ENCODE data around the gene THBD. TPM values are rescaled to one million over a fixed set of nuclear protein-coding genes. Genes with fewer than 3 reads are reported as not detected.

The THBD gene
- total RNA-seq, 1 experiment from 2014 or later, result 0.28 TPM

DNA sequence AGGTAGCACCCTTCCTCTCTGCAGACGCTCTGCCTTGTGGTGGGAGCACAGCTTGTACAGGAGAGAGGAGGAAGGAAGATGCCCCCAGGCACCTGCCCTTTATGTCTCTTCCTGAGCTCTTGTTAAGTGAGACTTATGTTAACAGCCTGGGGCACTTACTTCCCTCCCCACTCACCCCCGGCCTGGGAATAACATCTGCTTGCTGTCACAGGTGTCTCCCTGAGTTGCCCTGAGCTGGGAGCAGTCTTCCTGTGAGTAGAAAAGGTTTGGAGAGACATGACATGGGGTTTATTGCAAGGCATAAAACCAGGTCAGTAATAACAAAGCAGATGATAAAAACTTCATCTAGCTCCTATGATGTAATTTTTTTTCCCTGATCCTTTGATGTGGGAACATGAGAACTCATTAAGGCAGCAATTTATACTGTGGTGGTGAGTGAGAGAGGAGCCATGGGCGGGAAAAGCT, 12.4 kb downstream of the THBD start:
- TF ChIP-seq, protein P1, sequence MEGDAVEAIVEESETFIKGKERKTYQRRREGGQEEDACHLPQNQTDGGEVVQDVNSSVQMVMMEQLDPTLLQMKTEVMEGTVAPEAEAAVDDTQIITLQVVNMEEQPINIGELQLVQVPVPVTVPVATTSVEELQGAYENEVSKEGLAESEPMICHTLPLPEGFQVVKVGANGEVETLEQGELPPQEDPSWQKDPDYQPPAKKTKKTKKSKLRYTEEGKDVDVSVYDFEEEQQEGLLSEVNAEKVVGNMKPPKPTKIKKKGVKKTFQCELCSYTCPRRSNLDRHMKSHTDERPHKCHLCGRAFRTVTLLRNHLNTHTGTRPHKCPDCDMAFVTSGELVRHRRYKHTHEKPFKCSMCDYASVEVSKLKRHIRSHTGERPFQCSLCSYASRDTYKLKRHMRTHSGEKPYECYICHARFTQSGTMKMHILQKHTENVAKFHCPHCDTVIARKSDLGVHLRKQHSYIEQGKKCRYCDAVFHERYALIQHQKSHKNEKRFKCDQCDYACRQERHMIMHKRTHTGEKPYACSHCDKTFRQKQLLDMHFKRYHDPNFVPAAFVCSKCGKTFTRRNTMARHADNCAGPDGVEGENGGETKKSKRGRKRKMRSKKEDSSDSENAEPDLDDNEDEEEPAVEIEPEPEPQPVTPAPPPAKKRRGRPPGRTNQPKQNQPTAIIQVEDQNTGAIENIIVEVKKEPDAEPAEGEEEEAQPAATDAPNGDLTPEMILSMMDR (conservative IDR thresholded peaks at IDR 0.05), result no peak
- no peak overlapping the region for H3T11ph ChIP-seq (ENCODE audit: low read length)
- no peak overlapping the region for H3K23ac ChIP-seq (ENCODE audit: insufficient read length, low read depth, low read length)
- no peak overlapping the region for H2AK5ac ChIP-seq (ENCODE audit: insufficient read length, low read length)
- peaks cover 21% of the 10 kb centered on the region; the same call in 1 of the 2 replicates for H3K27me3 ChIP-seq (ENCODE audit: insufficient read depth, low read length)
- H3K4me1 Mint-ChIP-seq, result peaks cover 8 to 14% of the 10 kb centered on the region in 2 experiments
- no peak overlapping the region for H3K4ac ChIP-seq (ENCODE audit: low read depth, low read length)
- no peak overlapping the region for H4K91ac ChIP-seq (ENCODE audit: insufficient read length, low read depth, low read length)
- no peak overlapping the region for H2AFZ ChIP-seq (ENCODE audit: low read length)
- H2BK12ac ChIP-seq (ENCODE audit: insufficient read length, low read depth, low read length), result no peak overlapping the region
- H3K9me3 ChIP-seq (ENCODE audit: control insufficient read depth, low read depth, low read length), result no peaks in the 10 kb centered on the region
- no peak overlapping the region for H3K4me2 ChIP-seq (ENCODE audit: insufficient read depth, insufficient read length, low read length)
- H3K4me1 ChIP-seq (ENCODE audit: insufficient read depth, low read length), result 0 out of 2 replicates have a peak, but pooled peaks cover 5% of the 10 kb centered on the region
- H4K5ac ChIP-seq (ENCODE audit: insufficient read length, low read depth, low read length), result no peak overlapping the region
- DNase-seq, result no peak
- H2BK5ac ChIP-seq (ENCODE audit: insufficient read length, low read length), result no peak overlapping the region
- H4K20me1 ChIP-seq (ENCODE audit: control insufficient read depth, insufficient read depth, insufficient read length), result no peaks in the 10 kb centered on the region
- no peak overlapping the region; the same call in 1 of the 2 replicates for H3K14ac ChIP-seq (ENCODE audit: insufficient read depth, low read length)
- H4K8ac ChIP-seq (replicated peaks; ENCODE audit: insufficient read length, low read depth, low read length), result no peak overlapping the region
- WGBS (ENCODE audit: extremely low coverage, insufficient read length, low lambda C conversion rate), result no CpG with 5 or more reads among the region's 3 CpGs
- H3K4me3 Mint-ChIP-seq, result no peak overlapping the region
- no peak overlapping the region for H3K27ac Mint-ChIP-seq
- no peak overlapping the region for H2BK15ac ChIP-seq (ENCODE audit: low read depth, low read length)
- no peak overlapping the region for H3K18ac ChIP-seq (ENCODE audit: insufficient read length, low read depth, low read length)
- no peak overlapping the region for H3K27ac ChIP-seq (ENCODE audit: insufficient read length, low read depth, low read length)
- H3K27me3 Mint-ChIP-seq (ENCODE audit: low read depth), result peaks cover 97% of the 10 kb centered on the region
- H2BK120ac ChIP-seq (ENCODE audit: low read depth, low read length, poor library complexity, severe bottlenecking), result no peak overlapping the region
- no peaks in the 10 kb centered on the region for H3K79me1 ChIP-seq (ENCODE audit: insufficient read depth, low read depth, low read length, poor library complexity, severe bottlenecking)
- no peak overlapping the region for H2BK20ac ChIP-seq (ENCODE audit: low read depth, low read length, poor library complexity, severe bottlenecking)
- no peaks in the 10 kb centered on the region for H3K23me2 ChIP-seq (ENCODE audit: insufficient read length, low read depth, low read length, poor library complexity, severe bottlenecking)
- no peak overlapping the region for H3K56ac ChIP-seq (ENCODE audit: insufficient read length, low read depth, low read length)
- no peaks in the 10 kb centered on the region for H3K9me3 Mint-ChIP-seq
- H3K9ac ChIP-seq (ENCODE audit: extremely low read depth, insufficient read length, low read length), result no peak overlapping the region
- H3K36me3 Mint-ChIP-seq (ENCODE audit: insufficient read depth in 1 of 3, low read depth in 3 of 3), result peaks cover 0 to 2% (median 0%) of the 10 kb centered on the region in 3 experiments; a peak in 1 of 7 replicates
- no peaks in the 10 kb centered on the region for H3K79me2 ChIP-seq (ENCODE audit: insufficient read depth, low read length)
